GM19238 (cell line): ENCODE results near the gene PNLIPRP3.

Source experiments
- DNase-seq: peaks from one replicate; pipeline ENCODE4 v3.0.0; 2011; ENCODE audit warnings: low spot score; ENCODE audit not compliant: insufficient read length

Gene PNLIPRP3

DNA sequence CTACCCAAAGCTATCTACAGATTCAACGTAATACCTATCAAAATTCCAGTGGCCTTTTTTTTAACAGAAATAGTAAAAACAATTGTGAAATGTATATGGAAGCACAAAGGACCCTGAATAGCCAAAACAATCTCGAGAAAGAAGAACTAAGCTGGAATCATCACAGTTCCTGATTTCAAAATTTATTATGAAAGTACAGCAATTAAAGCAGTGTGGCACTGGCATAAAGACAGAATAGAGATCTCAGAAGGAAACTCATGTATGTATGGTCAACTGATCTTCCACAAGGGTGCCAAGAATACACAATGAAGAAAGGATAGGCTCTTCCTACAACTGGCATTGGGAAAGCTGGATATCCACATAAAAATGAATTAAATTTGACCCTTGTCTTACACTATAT is 23.2 kb downstream of the PNLIPRP3 start:
- DNase-seq, result no peak

DNA sequence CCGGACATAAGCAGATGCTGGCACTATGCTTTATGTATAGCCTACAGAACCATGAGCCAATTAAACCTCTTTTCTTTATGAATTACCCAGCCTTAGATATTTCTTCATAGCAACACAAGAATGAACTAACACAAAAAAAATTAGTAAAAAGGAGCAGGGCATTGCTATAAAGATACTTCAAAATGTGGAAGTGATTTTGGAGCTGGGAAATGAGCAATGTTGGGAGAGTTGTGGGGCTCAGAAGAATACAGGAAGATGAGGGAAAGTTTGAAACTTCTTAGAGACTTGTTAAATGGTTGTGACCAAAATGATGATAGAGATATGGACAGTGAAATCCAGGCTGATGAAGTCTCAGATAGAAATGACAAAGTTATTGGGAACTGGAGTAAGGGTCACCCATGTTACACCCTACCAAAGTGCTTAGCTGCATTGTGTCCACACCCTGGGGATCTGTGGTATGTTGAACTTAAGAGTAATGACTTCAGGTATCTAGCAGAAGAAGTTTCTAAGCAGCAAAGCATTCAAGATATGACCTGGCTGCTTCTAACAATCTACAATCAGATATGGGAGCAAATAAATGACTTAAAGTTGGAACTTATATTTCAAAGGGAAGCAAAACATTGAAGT is 24.2 kb downstream of the PNLIPRP3 start:
- DNase-seq, result no peak

GRCh38 chr10:116452338-116452720 is 24.7 kb downstream of the PNLIPRP3 start:
- DNase-seq, result no peak

GRCh38 chr10:116457488-116457887 is 29.8 kb downstream of the PNLIPRP3 start:
- DNase-seq, result no peak

GRCh38 chr10:116460219-116460618 is 32.6 kb downstream of the PNLIPRP3 start:
- DNase-seq, result no peak

DNA sequence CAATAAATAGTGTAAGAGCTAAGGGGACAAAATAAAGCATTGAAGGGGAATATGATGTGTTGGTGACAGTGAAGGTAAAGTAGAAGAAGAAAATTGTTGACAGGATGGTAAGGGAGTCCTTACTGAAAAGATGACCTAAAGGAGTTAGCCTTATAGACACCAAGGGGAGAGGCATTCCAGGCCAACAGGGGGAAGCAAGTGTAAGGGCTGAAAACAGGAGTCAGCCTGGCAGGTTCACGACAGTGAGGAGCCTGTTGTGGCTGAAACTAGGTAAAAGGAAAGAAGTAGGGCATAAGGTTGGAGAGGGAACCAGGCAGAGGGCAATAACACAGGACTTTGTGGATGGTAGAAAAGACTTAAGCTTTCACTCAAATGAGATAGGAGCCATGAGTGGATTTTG is 34.0 kb downstream of the PNLIPRP3 start:
- DNase-seq, result no peak

GRCh38 chr10:116464257-116464656 is 36.6 kb downstream of the PNLIPRP3 start:
- no peak for DNase-seq

- DNase-seq, result no peak
Observed at GRCh38 chr10:116465546-116465945, 37.9 kb downstream of the PNLIPRP3 start.

GRCh38 chr10:116466715-116467422 is 39.2 kb downstream of the PNLIPRP3 start:
- DNase-seq, result no peak

GRCh38 chr10:116469437-116469836 is 41.8 kb downstream of the PNLIPRP3 start:
- no peak for DNase-seq

DNA sequence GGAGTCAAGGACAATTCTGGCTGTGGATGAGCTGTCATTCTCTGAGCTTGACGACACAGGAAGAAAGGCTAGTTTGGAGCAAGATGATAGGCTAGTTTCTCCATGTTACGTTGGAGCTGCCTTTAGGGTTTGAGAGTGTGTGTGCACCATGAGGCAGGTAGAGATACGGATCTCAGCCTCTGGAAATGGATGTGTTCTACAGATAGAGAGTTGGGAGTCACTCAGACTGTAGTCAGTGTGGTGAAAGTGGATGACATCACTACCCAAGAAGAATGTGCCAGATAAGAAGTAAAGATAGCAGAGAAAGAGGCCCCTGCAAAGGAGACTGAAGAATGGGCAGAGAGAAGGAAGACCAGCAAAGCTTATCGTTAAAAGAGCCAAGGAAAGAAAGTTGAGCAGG is 42.4 kb downstream of the PNLIPRP3 start:
- DNase-seq, result no peak

DNA sequence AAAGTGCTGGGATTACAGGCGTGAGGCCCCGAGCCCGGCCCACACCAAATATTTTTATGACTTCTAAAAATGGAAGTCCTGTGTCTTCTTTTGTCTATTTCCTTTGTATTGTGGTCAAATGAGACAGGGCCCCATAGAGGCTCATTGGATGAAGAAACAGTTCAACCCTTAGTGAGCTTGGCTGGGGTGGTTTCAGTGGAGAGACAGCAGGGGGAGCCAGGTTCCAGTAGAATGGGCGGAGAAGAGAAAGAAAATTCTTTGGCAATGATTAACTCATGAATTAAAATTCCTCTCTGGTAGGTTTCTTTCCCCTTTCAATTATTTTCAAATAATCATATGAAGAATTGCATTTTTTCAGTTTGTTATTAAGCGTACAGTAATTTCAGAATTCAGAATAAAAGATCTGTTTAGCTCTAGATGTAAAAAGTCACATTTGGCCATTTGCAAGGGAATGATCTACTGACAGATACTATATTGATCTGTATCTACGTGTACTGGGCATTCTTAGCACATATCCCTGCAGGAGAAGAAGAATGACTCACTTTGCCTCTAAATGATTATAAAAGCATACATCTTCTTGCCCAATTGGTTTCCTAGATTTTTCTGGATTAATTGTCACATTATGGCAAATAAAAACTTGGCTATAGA is 43.2 kb downstream of the PNLIPRP3 start:
- no peak for DNase-seq

- DNase-seq, result no peak
Observed at GRCh38 chr10:116472891-116473290, 45.2 kb downstream of the PNLIPRP3 start.

GRCh38 chr10:116475866-116476265 is 48.2 kb downstream of the PNLIPRP3 start:
- DNase-seq, result no peak

GRCh38 chr10:116476461-116476860 is 48.8 kb downstream of the PNLIPRP3 start:
- no peak for DNase-seq

DNA sequence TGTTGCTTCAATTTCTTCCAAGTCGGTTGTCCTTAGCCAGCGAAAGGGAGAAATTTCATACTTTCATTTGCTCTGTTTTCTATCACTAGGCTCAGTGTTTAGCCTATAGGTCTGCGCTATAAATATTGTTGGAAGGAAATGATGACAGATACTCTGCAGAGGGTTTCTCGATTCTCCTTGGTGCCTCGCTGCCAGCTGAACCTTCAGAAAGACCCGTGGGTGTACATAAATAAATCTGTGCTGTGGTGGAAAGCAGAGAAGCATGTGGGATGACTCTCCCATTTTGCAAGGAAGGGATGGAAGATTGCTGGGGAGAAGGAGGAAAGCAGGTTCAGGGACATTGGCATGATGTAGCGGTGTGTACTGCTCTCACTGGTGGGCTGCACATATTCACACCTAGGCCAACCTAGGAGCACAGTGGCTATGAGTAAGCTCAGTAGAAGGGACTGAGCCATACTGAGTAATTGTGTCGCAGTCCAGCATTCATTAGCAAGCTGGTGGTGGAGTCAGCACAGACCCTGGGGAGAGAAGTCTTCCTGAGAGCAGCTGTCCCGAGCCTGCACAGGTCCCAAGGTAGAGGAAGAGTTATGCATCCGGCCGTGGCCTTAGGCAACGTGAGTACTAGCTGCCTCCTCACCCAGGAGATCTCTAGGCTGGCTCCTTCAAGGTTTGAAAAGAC is 50.5 kb downstream of the PNLIPRP3 start:
- DNase-seq, result no peak

GRCh38 chr10:116486770-116487448 is 59.3 kb downstream of the PNLIPRP3 start:
- no peak for DNase-seq

DNA sequence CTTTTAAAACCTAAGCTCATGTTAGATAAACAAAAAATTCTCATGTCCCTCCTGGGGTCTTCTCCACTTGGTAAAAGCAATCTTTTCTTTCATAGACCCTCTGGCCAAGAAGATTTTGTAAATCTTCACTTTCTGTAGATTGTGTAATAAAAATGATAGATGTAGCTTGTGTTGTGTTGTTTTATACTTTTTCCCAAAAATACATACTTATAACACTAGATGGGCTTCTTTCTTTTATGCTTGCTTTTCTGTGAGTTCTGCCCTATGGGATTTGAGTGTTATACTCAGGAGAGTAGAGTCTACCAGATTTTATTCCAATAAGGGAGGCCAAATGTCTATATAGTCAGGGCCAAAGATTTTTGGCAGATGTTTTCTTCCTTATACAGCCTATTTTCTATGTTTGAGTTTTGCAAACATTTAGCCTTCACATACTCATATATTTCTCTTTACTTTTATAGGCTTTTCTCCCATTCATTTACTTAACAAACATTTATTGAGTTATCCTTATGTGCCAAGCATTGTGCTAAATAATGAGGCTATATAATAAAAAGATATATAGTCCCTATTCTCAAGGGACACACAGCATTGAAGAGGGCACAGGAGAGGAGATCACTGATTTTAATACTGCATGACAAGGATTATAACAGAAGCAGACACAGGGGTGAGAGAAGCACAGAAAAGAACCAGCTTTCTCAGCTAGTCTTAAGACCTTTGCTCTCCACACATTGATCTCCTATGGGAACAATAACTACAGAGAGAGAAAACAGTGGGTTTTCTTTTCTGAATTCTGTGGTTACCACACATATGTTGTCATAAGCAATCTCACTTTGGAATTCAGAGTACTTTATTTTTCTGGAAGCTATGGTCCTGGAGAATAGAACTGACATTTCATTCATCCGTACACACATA is 60.1 kb downstream of the PNLIPRP3 start:
- DNase-seq, result no peak

GRCh38 chr10:116489460-116489859 is 61.8 kb downstream of the PNLIPRP3 start:
- no peak for DNase-seq

GRCh38 chr10:116490028-116490662 is 62.5 kb downstream of the PNLIPRP3 start:
- DNase-seq, result no peak
